SU-DHL-6 (cell line): ENCODE data around the gene SPSB1.

ENCODE experiments used
- EZH2phosphoT487 ChIP-seq: fragments of 200-600 bp; sonication (generic), shearing (Covaris generic); conservative IDR thresholded peaks from 2 replicates; pipeline ENCODE4 v1.6.1; 2018; ENCODE audit warnings: mild to moderate bottlenecking, antibody characterized with exemption, low read length, moderate library complexity, mixed read lengths
- TF ChIP-seq, protein P1 (sequence below): fragments of 200-600 bp; sonication (generic); IDR thresholded peaks from one replicate; pipeline ENCODE4 v1.5.1; 2017; ENCODE audit warnings: antibody characterized with exemption, mild to moderate bottlenecking, low read length, moderate library complexity; ENCODE audit not compliant: insufficient read depth, poor library complexity, severe bottlenecking

- TF ChIP-seq, protein P1, sequence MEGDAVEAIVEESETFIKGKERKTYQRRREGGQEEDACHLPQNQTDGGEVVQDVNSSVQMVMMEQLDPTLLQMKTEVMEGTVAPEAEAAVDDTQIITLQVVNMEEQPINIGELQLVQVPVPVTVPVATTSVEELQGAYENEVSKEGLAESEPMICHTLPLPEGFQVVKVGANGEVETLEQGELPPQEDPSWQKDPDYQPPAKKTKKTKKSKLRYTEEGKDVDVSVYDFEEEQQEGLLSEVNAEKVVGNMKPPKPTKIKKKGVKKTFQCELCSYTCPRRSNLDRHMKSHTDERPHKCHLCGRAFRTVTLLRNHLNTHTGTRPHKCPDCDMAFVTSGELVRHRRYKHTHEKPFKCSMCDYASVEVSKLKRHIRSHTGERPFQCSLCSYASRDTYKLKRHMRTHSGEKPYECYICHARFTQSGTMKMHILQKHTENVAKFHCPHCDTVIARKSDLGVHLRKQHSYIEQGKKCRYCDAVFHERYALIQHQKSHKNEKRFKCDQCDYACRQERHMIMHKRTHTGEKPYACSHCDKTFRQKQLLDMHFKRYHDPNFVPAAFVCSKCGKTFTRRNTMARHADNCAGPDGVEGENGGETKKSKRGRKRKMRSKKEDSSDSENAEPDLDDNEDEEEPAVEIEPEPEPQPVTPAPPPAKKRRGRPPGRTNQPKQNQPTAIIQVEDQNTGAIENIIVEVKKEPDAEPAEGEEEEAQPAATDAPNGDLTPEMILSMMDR = no peak
- no peak for TF ChIP-seq EZH2phosphoT487
Observed at GRCh38 chr1:9281071-9281827, 11.4 kb upstream of the SPSB1 start.
